GM10248 (cell line): ENCODE results near the gene PDE4B.

ENCODE experiments used
- CTCF ChIA-PET: fragments of 300-600 bp; sonication (Branson Sonifier 250); formaldehyde crosslinking; extraction: SDS; loops from one replicate; lab custom pipeline; 2021; ENCODE audit warnings: antibody characterized with exemption; lab: Yijun Ruan, JAX
- POLR2A ChIA-PET: fragments of 350-650 bp; sonication (Branson Sonifier 250); formaldehyde crosslinking; extraction: SDS; loops from one replicate; lab custom pipeline; 2020; ENCODE audit warnings: antibody characterized with exemption; lab: Yijun Ruan, JAX
- DNase-seq: peaks from one replicate; pipeline ENCODE4 v3.0.0; 2012; ENCODE audit errors: extremely low spot score
- TF ChIP-seq, protein P1 (sequence below): IDR thresholded peaks from 2 replicates; pipeline ENCODE4 v1.5.1; 2012; ENCODE audit warnings: mild to moderate bottlenecking, low read depth; ENCODE audit errors: extremely low read depth, missing control alignments, control extremely low read depth

Gene PDE4B

DNA sequence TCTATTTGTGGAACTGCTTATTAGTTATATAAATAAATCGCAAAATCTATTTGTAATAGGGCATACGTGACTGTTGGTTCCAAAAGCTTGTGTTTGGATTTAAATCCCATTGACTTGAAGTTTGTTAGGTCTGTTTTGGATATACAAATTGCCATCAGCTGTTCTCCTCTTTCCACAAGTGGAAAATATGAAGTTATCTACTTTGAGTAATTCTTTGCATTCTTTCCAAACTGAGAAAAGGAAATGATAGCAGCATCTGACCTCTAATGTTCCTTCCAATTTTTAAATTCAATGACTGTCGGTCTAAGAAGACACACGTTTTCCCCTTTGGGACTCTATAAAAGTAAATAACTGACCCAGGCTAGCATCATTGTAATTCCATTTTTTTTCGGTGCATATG, 575.6 kb downstream of the PDE4B start:
- ChIA-PET CTCF (interaction anchor here (1.2 to 12.2 kb wide), 8 partner anchors 9 to 126 kb away, joined by 4 to 113 read pairs (median 10); no protein-coding TSS in a partner anchor), POLR2A (no interaction called here)
- TF ChIP-seq, protein P1, sequence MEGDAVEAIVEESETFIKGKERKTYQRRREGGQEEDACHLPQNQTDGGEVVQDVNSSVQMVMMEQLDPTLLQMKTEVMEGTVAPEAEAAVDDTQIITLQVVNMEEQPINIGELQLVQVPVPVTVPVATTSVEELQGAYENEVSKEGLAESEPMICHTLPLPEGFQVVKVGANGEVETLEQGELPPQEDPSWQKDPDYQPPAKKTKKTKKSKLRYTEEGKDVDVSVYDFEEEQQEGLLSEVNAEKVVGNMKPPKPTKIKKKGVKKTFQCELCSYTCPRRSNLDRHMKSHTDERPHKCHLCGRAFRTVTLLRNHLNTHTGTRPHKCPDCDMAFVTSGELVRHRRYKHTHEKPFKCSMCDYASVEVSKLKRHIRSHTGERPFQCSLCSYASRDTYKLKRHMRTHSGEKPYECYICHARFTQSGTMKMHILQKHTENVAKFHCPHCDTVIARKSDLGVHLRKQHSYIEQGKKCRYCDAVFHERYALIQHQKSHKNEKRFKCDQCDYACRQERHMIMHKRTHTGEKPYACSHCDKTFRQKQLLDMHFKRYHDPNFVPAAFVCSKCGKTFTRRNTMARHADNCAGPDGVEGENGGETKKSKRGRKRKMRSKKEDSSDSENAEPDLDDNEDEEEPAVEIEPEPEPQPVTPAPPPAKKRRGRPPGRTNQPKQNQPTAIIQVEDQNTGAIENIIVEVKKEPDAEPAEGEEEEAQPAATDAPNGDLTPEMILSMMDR, result no peak
- DNase-seq, result no peak

DNA sequence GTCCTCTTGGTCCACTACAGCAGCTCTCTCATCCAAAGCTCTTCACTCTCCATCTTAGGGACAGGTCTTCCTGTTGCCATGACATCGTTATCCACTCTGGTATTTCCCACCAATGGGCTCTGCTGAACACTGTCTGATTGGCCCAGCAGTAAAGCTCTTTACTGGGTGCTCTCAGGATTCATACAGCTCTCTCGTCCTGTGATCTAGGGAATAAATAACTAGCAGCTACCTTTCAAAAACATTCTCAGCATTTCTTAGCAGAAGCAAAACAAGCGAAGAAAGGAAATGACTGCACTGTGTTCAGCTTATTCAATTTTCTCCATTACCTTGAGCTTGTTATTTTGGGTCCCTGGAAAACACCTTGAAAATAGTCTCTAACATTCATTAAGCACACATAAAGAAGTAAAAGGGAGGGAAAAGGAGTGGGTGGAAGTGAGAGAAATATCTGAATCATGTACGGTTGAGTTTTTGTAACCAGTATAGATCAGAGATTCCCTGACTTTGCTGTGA, 577.8 kb downstream of the PDE4B start:
- ChIA-PET CTCF (interaction anchor here (0.8 to 12.2 kb wide), 14 partner anchors 8 to 126 kb away, joined by 3 to 113 read pairs (median 9); no protein-coding TSS in a partner anchor), POLR2A (interaction anchor here (1.3 kb wide), 1 partner anchor 10 kb away, joined by 3 read pairs; no protein-coding TSS in a partner anchor)
- DNase-seq, result no peak
- TF ChIP-seq, protein P1, result no peak

DNA sequence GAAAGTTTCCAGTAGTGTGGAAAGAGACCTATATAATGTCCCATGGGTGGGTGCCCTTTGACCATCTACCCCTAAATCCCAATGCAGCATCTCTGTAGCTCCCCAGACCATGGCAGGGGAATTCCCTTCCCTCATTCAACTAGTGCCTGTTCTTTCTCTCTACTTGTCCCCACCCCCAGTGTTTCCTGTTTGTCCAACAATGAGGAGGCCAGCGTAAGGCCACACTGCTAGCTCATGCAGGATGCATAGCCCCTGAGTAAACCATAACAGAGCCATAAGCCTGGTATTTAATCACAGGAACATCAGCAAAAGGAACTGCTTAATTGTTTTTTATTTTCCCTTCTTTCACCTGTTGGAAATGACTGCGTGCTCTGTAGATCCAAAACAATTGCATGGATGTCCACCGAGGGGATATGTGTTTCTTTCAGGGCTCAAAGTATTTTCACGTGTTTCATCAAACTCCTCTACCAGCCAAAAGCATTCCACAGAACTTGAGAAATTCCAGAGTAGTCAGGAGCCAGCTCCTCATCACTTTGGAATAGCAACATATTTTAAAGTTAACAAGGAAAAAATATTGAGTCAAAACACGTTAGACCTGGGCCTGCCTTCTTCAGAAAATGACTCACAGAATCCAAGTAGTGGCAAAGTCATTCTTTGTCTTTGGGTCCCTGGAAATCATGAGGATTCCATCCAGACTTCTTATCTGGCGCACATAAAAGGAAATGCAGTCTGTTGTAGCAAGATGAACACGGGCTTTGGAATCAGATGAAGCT, 578.7 kb downstream of the PDE4B start:
- TF ChIP-seq, protein P1, result no peak
- no peak for DNase-seq
- POLR2A ChIA-PET, result no interaction called here
- CTCF ChIA-PET, result interaction anchor here (1.1 to 12.2 kb wide), 9 partner anchors 9 to 120 kb away, joined by 3 to 113 read pairs (median 11); no protein-coding TSS in a partner anchor

DNA sequence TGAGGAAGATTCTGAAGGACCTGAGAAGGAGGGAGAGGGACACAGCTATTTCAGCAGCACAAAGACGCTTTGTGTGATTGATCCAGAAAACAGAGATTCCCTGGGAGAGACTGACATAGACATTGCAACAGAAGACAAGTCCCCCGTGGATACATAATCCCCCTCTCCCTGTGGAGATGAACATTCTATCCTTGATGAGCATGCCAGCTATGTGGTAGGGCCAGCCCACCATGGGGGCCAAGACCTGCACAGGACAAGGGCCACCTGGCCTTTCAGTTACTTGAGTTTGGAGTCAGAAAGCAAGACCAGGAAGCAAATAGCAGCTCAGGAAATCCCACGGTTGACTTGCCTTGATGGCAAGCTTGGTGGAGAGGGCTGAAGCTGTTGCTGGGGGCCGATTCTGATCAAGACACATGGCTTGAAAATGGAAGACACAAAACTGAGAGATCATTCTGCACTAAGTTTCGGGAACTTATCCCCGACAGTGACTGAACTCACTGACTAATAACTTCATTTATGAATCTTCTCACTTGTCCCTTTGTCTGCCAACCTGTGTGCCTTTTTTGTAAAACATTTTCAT, 579.9 kb downstream of the PDE4B start:
- DNase-seq, result no peak
- CTCF ChIA-PET, result interaction anchor here (0.8 to 3.8 kb wide), 7 partner anchors 9 to 72 kb away, joined by 3 to 16 read pairs (median 4); no protein-coding TSS in a partner anchor
- POLR2A ChIA-PET, result no interaction called here
- TF ChIP-seq, protein P1, result no peak

DNA sequence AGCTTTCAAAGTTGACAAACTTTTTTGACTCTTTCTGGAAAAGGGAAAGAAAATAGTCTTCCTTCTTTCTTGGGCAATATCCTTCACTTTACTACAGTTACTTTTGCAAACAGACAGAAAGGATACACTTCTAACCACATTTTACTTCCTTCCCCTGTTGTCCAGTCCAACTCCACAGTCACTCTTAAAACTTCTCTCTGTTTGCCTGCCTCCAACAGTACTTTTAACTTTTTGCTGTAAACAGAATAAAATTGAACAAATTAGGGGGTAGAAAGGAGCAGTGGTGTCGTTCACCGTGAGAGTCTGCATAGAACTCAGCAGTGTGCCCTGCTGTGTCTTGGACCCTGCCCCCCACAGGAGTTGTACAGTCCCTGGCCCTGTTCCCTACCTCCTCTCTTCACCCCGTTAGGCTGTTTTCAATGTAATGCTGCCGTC, 580.5 kb downstream of the PDE4B start:
- POLR2A ChIA-PET, result no interaction called here
- CTCF ChIA-PET, result interaction anchor here (0.8 to 4.7 kb wide), 8 partner anchors 8 to 73 kb away, joined by 3 to 47 read pairs (median 4); no protein-coding TSS in a partner anchor
- DNase-seq, result no peak
- TF ChIP-seq, protein P1, result no peak

DNA sequence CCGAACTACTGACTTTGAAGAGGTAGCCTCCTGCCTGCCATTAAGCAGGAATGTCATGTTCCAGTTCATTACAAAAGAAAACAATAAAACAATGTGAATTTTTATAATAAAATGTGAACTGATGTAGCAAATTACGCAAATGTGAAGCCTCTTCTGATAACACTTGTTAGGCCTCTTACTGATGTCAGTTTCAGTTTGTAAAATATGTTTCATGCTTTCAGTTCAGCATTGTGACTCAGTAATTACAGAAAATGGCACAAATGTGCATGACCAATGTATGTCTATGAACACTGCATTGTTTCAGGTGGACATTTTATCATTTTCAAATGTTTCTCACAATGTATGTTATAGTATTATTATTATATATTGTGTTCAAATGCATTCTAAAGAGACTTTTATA, 581.5 kb downstream of the PDE4B start:
- POLR2A ChIA-PET, result no interaction called here
- DNase-seq, result no peak
- TF ChIP-seq, protein P1, result no peak
- CTCF ChIA-PET, result interaction anchor here (1.4 to 5.0 kb wide), 4 partner anchors 21 to 72 kb away, joined by 4 to 47 read pairs (median 30); no protein-coding TSS in a partner anchor
